BE2C (cell line): ENCODE results near the gene TWSG1.

ENCODE experiments used
- DNase-seq: peaks from one replicate; pipeline ENCODE4 v3.0.0-alpha.2; 2020
- H3K27me3 ChIP-seq: fragments of 250-450 bp; sonication (Bioruptor Pico); 2 replicates; pipeline ENCODE4 v1.5.1; 2020; ENCODE audit warnings: mild to moderate bottlenecking
- H3K36me3 ChIP-seq: fragments of 250-450 bp; sonication (Bioruptor Pico); 2 replicates; pipeline ENCODE4 v1.5.1; 2020; ENCODE audit warnings: mild to moderate bottlenecking
- H3K4me1 ChIP-seq: fragments of 250-450 bp; sonication (Bioruptor Pico); 2 replicates; pipeline ENCODE4 v1.5.1; 2020
- H3K4me3 ChIP-seq: 2 replicates; pipeline ENCODE4 v1.5.1; 2011; ENCODE audit warnings: low read depth, low read length
- H3K9me3 ChIP-seq: fragments of 250-450 bp; sonication (Bioruptor Pico); 2 replicates; pipeline ENCODE4 v1.5.1; 2020
- TF ChIP-seq, protein P1 (sequence below): IDR thresholded peaks from 2 replicates; pipeline ENCODE4 v1.5.1; 2012; ENCODE audit warnings: mild to moderate bottlenecking, low read depth, low read length

TWSG1 gene

GRCh38 chr18:9410515-9410914 lies 75.9 kb downstream of the TWSG1 start:
- no peak overlapping the region for H3K4me3 ChIP-seq
- H3K4me1 ChIP-seq, result no peaks in the 10 kb centered on the region
- TF ChIP-seq, protein P1, sequence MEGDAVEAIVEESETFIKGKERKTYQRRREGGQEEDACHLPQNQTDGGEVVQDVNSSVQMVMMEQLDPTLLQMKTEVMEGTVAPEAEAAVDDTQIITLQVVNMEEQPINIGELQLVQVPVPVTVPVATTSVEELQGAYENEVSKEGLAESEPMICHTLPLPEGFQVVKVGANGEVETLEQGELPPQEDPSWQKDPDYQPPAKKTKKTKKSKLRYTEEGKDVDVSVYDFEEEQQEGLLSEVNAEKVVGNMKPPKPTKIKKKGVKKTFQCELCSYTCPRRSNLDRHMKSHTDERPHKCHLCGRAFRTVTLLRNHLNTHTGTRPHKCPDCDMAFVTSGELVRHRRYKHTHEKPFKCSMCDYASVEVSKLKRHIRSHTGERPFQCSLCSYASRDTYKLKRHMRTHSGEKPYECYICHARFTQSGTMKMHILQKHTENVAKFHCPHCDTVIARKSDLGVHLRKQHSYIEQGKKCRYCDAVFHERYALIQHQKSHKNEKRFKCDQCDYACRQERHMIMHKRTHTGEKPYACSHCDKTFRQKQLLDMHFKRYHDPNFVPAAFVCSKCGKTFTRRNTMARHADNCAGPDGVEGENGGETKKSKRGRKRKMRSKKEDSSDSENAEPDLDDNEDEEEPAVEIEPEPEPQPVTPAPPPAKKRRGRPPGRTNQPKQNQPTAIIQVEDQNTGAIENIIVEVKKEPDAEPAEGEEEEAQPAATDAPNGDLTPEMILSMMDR, result no peak
- DNase-seq, result no peak
- H3K27me3 ChIP-seq, result no peaks in the 10 kb centered on the region
- no peaks in the 10 kb centered on the region for H3K9me3 ChIP-seq
- no peaks in the 10 kb centered on the region for H3K36me3 ChIP-seq

DNA sequence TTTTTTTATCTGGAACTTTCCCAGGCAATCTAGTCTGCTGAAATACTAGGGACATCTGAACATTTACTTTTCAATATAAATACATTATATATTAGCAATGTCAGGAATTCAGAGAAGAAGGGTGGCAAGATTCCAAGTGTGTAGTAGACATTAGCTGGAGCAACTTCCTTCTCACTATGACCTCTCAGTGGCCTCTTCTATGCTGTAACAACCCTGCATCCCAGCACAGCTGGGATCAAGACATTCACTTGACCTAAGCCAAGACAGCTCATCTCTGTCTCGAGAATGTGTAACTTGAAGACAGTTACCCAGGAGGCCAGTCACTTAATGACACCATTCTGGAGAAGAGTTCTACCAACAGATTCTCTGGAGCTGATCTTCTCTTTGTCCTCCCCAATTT lies 79.0 kb downstream of the TWSG1 start:
- Histone ChIP-seq H3K4me1 (no peaks in the 10 kb centered on the region), H3K36me3 (no peaks in the 10 kb centered on the region), H3K9me3 (no peaks in the 10 kb centered on the region), H3K27me3 (no peaks in the 10 kb centered on the region), H3K4me3 (no peak overlapping the region)
- no peak for DNase-seq
- TF ChIP-seq, protein P1, result no peak

- Histone ChIP-seq H3K4me1 (no peaks in the 10 kb centered on the region), H3K27me3 (no peaks in the 10 kb centered on the region), H3K4me3 (no peak overlapping the region), H3K9me3 (no peaks in the 10 kb centered on the region), H3K36me3 (no peaks in the 10 kb centered on the region)
- no peak for DNase-seq
- TF ChIP-seq, protein P1, result no peak
These were observed 82.0 kb downstream of the TWSG1 start for GRCh38 chr18:9416563-9417072.

GRCh38 chr18:9417073-9417851 lies 82.7 kb downstream of the TWSG1 start:
- H3K36me3 ChIP-seq, result no peaks in the 10 kb centered on the region
- DNase-seq, result no peak
- TF ChIP-seq, protein P1, result no peak
- no peaks in the 10 kb centered on the region for H3K9me3 ChIP-seq
- H3K27me3 ChIP-seq, result no peaks in the 10 kb centered on the region
- no peak overlapping the region for H3K4me3 ChIP-seq
- no peaks in the 10 kb centered on the region for H3K4me1 ChIP-seq

GRCh38 chr18:9418047-9418690 lies 83.6 kb downstream of the TWSG1 start:
- Histone ChIP-seq H3K4me3 (no peak overlapping the region), H3K4me1 (no peaks in the 10 kb centered on the region), H3K9me3 (no peaks in the 10 kb centered on the region), H3K36me3 (no peaks in the 10 kb centered on the region), H3K27me3 (no peaks in the 10 kb centered on the region)
- TF ChIP-seq, protein P1, result 0 out of 2 replicates have a peak, but pooled peaks have one; percentile 5
- DNase-seq, result peak; percentile 21
